SK-N-SH treated with all-trans-retinoic acid at 6 μM for 48 hours (cell line): ENCODE data around the gene GLIPR1L1.
A peak's percentile ranks its signal among the peaks of the same experiment; 100 is the strongest.

ENCODE experiments used
- ATAC-seq: fragments of 200-7000 bp; cut with Tn5 transposase; 3 replicates; pipeline ENCODE4 v1.9.1; 2020; ENCODE audit warnings: mild to moderate bottlenecking, moderate library complexity
- ARNTL ChIP-seq: fragments of 450-650 bp; formaldehyde crosslinking; IDR thresholded peaks from 2 replicates; pipeline ENCODE4 v1.5.0; 2020; ENCODE audit warnings: low read depth, mild to moderate bottlenecking, moderate library complexity, borderline replicate concordance
- BACH2 ChIP-seq: fragments of 250-450 bp; sonication (Bioruptor Pico); IDR thresholded peaks from 2 replicates; pipeline ENCODE4 v1.9.0; 2021; ENCODE audit warnings: mild to moderate bottlenecking, borderline replicate concordance
- CREB5 ChIP-seq: fragments of 250-450 bp; sonication (Bioruptor Pico); IDR thresholded peaks from 2 replicates; pipeline ENCODE4 v1.5.1; 2020; ENCODE audit warnings: low read depth, mild to moderate bottlenecking, moderate library complexity
- CSDC2 ChIP-seq: fragments of 250-450 bp; sonication (Bioruptor Pico); IDR thresholded peaks from 2 replicates; pipeline ENCODE4 v1.5.0; 2020; ENCODE audit warnings: mild to moderate bottlenecking, moderate library complexity
- CSRNP3 ChIP-seq: fragments of 250-450 bp; sonication (Bioruptor Pico); IDR thresholded peaks from 2 replicates; pipeline ENCODE4 v1.5.1; 2021; ENCODE audit warnings: mild to moderate bottlenecking, moderate library complexity
- ESRRG ChIP-seq: fragments of 250-450 bp; sonication (Bioruptor Pico); IDR thresholded peaks from 2 replicates; pipeline ENCODE4 v1.6.1; 2021; ENCODE audit warnings: mild to moderate bottlenecking
- GLIS3 ChIP-seq: fragments of 250-450 bp; sonication (Bioruptor Pico); IDR thresholded peaks from 2 replicates; pipeline ENCODE4 v1.5.0; 2020; ENCODE audit warnings: mild to moderate bottlenecking, moderate library complexity
- ISL1 ChIP-seq: fragments of 250-450 bp; sonication (Bioruptor Pico); IDR thresholded peaks from 2 replicates; pipeline ENCODE4 v2.1.2; 2022; ENCODE audit warnings: mild to moderate bottlenecking, moderate library complexity
- OSR1 ChIP-seq: fragments of 250-450 bp; sonication (Bioruptor Pico); IDR thresholded peaks from 2 replicates; pipeline ENCODE4 v1.8.0; 2022; ENCODE audit warnings: moderate library complexity, mild to moderate bottlenecking, inconsistent platforms
- PATZ1 ChIP-seq: fragments of 250-450 bp; sonication (Bioruptor Pico); IDR thresholded peaks from 2 replicates; pipeline ENCODE4 v1.8.0; 2020; ENCODE audit warnings: mild to moderate bottlenecking, moderate library complexity, borderline replicate concordance
- POU6F1 ChIP-seq: fragments of 250-450 bp; sonication (Bioruptor Pico); IDR thresholded peaks from 2 replicates; pipeline ENCODE4 v1.8.0; 2021; ENCODE audit warnings: low read depth, mild to moderate bottlenecking, moderate library complexity, borderline replicate concordance
- PPARA ChIP-seq: fragments of 250-450 bp; sonication (Bioruptor Pico); IDR thresholded peaks from 2 replicates; pipeline ENCODE4 v1.5.0; 2020; ENCODE audit warnings: mild to moderate bottlenecking, borderline replicate concordance
- SNAI2 ChIP-seq: fragments of 250-450 bp; sonication (Bioruptor Pico); IDR thresholded peaks from 2 replicates; pipeline ENCODE4 v1.5.0; 2020; ENCODE audit warnings: mild to moderate bottlenecking, moderate library complexity
- TCF4 ChIP-seq: fragments of 250-450 bp; sonication (Bioruptor Pico); IDR thresholded peaks from 2 replicates; pipeline ENCODE4 v1.8.0; 2021; ENCODE audit warnings: mild to moderate bottlenecking, moderate library complexity, borderline replicate concordance
- TOX ChIP-seq: fragments of 250-450 bp; sonication (Bioruptor Pico); IDR thresholded peaks from 2 replicates; pipeline ENCODE4 v1.8.0; 2021; ENCODE audit warnings: mild to moderate bottlenecking, moderate library complexity, borderline replicate concordance
- TSHZ2 ChIP-seq: fragments of 250-450 bp; sonication (Bioruptor Pico); IDR thresholded peaks from 2 replicates; pipeline ENCODE4 v1.5.0; 2020; ENCODE audit warnings: mild to moderate bottlenecking, moderate library complexity
- ZC3H10 ChIP-seq: fragments of 250-450 bp; sonication (Bioruptor Pico); IDR thresholded peaks from 2 replicates; pipeline ENCODE4 v1.5.1; 2021; ENCODE audit warnings: mild to moderate bottlenecking, moderate library complexity
- ZFP3 ChIP-seq: fragments of 250-450 bp; sonication (Bioruptor Pico); IDR thresholded peaks from 2 replicates; pipeline ENCODE4 v1.5.0; 2020; ENCODE audit warnings: mild to moderate bottlenecking, moderate library complexity
- ZFP30 ChIP-seq: fragments of 450-650 bp; formaldehyde crosslinking; IDR thresholded peaks from 2 replicates; pipeline ENCODE4 v1.5.0; 2022; ENCODE audit warnings: mild to moderate bottlenecking, moderate library complexity
- ZNF565 ChIP-seq: fragments of 450-650 bp; formaldehyde crosslinking; conservative IDR thresholded peaks from 2 replicates; pipeline ENCODE4 v1.5.0; 2020; ENCODE audit warnings: low read depth, mild to moderate bottlenecking, moderate library complexity
- ZNF70 ChIP-seq: fragments of 450-650 bp; formaldehyde crosslinking; IDR thresholded peaks from 2 replicates; pipeline ENCODE4 v1.5.0; 2020; ENCODE audit warnings: mild to moderate bottlenecking, moderate library complexity
- ZNF8 ChIP-seq: fragments of 450-650 bp; formaldehyde crosslinking; IDR thresholded peaks from 2 replicates; pipeline ENCODE4 v1.5.0; 2020; ENCODE audit warnings: mild to moderate bottlenecking, moderate library complexity

The GLIPR1L1 gene

GRCh38 chr12:75317784-75318183 lies 16.7 kb upstream of the GLIPR1L1 start:
- no peak for ATAC-seq
- TF ChIP-seq PPARA (CRISPR knock-in tag) (no peak), ZC3H10 (CRISPR knock-in tag) (no peak), SNAI2 (CRISPR knock-in tag) (no peak), CREB5 (CRISPR knock-in tag) (no peak), TCF4 (CRISPR knock-in tag) (no peak), CSRNP3 (no peak), OSR1 (CRISPR knock-in tag) (no peak), ZNF70 (CRISPR knock-in tag) (no peak), BACH2 (no peak), ESRRG (CRISPR knock-in tag) (no peak), ARNTL (CRISPR knock-in tag) (no peak), ZNF8 (CRISPR knock-in tag) (no peak), CSDC2 (CRISPR knock-in tag) (no peak), GLIS3 (no peak), POU6F1 (no peak)

GRCh38 chr12:75322464-75322863 lies 12.0 kb upstream of the GLIPR1L1 start:
- peak; percentile 53; the same call in 2 of the 3 replicates for ATAC-seq

More at GRCh38 chr12:75322464-75322863, 12.0 kb upstream of the GLIPR1L1 start:
- TF ChIP-seq CSDC2 (CRISPR knock-in tag) (no peak), PPARA (CRISPR knock-in tag) (no peak), ZFP3 (no peak), ZNF565 (no peak), ZFP30 (CRISPR knock-in tag) (no peak), GLIS3 (no peak), TSHZ2 (CRISPR knock-in tag) (no peak), TOX (no peak), CSRNP3 (no peak), ZNF70 (CRISPR knock-in tag) (no peak), ISL1 (no peak), ZC3H10 (CRISPR knock-in tag) (no peak), PATZ1 (no peak), CREB5 (CRISPR knock-in tag) (no peak)
- TF ChIP-seq, all 23 proteins: peak for 0
